GM10248 (cell line): ENCODE data around the gene CNBP.

Experiments
- CTCF ChIA-PET: fragments of 300-600 bp; sonication (Branson Sonifier 250); formaldehyde crosslinking; extraction: SDS; loops from one replicate; lab custom pipeline; 2021; ENCODE audit warnings: antibody characterized with exemption; lab: Yijun Ruan, JAX
- POLR2A ChIA-PET: fragments of 350-650 bp; sonication (Branson Sonifier 250); formaldehyde crosslinking; extraction: SDS; loops from one replicate; lab custom pipeline; 2020; ENCODE audit warnings: antibody characterized with exemption; lab: Yijun Ruan, JAX
- DNase-seq: peaks from one replicate; pipeline ENCODE4 v3.0.0; 2012; ENCODE audit errors: extremely low spot score
- CTCF ChIP-seq: IDR thresholded peaks from 2 replicates; pipeline ENCODE4 v1.5.1; 2012; ENCODE audit warnings: mild to moderate bottlenecking, low read depth; ENCODE audit errors: extremely low read depth, missing control alignments, control extremely low read depth

Gene CNBP

GRCh38 chr3:129119365-129120100 lies 64.2 kb downstream of the CNBP start:
- no peak for DNase-seq
- no peak for TF ChIP-seq CTCF
- ChIA-PET POLR2A (no interaction called here), CTCF (interaction anchor here (0.6 to 7.5 kb wide), 8 partner anchors 11 to 197 kb away, joined by 3 to 39 read pairs (median 5); a partner anchor contains a TSS)

GRCh38 chr3:129118745-129119144 lies 65.0 kb downstream of the CNBP start:
- no peak for DNase-seq
- ChIA-PET CTCF (interaction anchor here (0.6 to 7.5 kb wide), 6 partner anchors 43 to 198 kb away, joined by 3 to 39 read pairs (median 8); a partner anchor contains a TSS), POLR2A (no interaction called here)
- no peak for TF ChIP-seq CTCF
